Activated T-helper 2 cell treated with anti-CD3 and anti-CD28 coated beads, Interferon-gamma antibody, Interleukin-2, Interleukin-4, amounts not matched to agents 10 μg/mL and 5 μg/mL and 100 μg/mL, durations not matched to agents 14 hours and 24 hours and 36 hours (primary cell): ENCODE results near the gene DENND1B. TPM values are rescaled to one million over a fixed set of nuclear protein-coding genes. Genes with fewer than 3 reads are reported as not detected.

ENCODE experiments used
- DNase-seq: peaks from one replicate; pipeline ENCODE4 v3.0.0; 2021; ENCODE audit warnings: low spot score
- H3K27ac Mint-ChIP-seq: one replicate; pipeline ENCODE4 v1.8.0; 2021; ENCODE audit warnings: mixed read lengths
- H3K27me3 Mint-ChIP-seq: one replicate; pipeline ENCODE4 v1.8.0; 2021; ENCODE audit warnings: low read depth, mixed read lengths
- H3K36me3 Mint-ChIP-seq: one replicate; pipeline ENCODE4 v1.8.0; 2021; ENCODE audit warnings: low read depth, mixed read lengths
- H3K4me1 Mint-ChIP-seq: one replicate; pipeline ENCODE4 v1.8.0; 2021; ENCODE audit warnings: low read depth, mixed read lengths
- H3K4me3 Mint-ChIP-seq: one replicate; pipeline ENCODE4 v1.8.0; 2021; ENCODE audit warnings: low read depth, mild to moderate bottlenecking, moderate library complexity, mixed read lengths
- H3K9me3 Mint-ChIP-seq: one replicate; pipeline ENCODE4 v1.8.0; 2021; ENCODE audit warnings: mixed read lengths
- intact Hi-C: fragments of 100-400 bp; cut with micrococcal nuclease; formaldehyde crosslinking; loops from one replicate; pipeline ENCODE4 v1.15.1; 2023
- total RNA-seq: library from RNA; stranded (reverse); gene quantifications from 2 replicates; pipeline ENCODE4 v1.2.3, GENCODE V29; 2022

The DENND1B gene
- total RNA-seq, 1 donor from 2014 or later = 18.2 TPM

GRCh38 chr1:197686231-197686630 is 89.0 kb downstream of the DENND1B start:
- intact Hi-C loops = no loop called here
- Mint-ChIP-seq H3K27me3 (no peaks in the 10 kb centered on the region), H3K27ac (no peak overlapping the region)

GRCh38 chr1:197685785-197686184 is 89.5 kb downstream of the DENND1B start:
- H3K27me3 Mint-ChIP-seq = no peaks in the 10 kb centered on the region
- H3K9me3 Mint-ChIP-seq = peaks cover 28% of the 10 kb centered on the region
- DNase-seq = no peak
- H3K27ac Mint-ChIP-seq = no peak overlapping the region
- H3K4me3 Mint-ChIP-seq = no peak overlapping the region
- H3K36me3 Mint-ChIP-seq = peaks cover 38% of the 10 kb centered on the region
- peaks cover 19% of the 10 kb centered on the region for H3K4me1 Mint-ChIP-seq
- intact Hi-C loops = no loop called here

More at GRCh38 chr1:197686231-197686630, 89.0 kb downstream of the DENND1B start:
- no peak for DNase-seq
- H3K36me3 Mint-ChIP-seq = peaks cover 43% of the 10 kb centered on the region
- peaks cover 21% of the 10 kb centered on the region for H3K4me1 Mint-ChIP-seq
- H3K9me3 Mint-ChIP-seq = peaks cover 28% of the 10 kb centered on the region
- H3K4me3 Mint-ChIP-seq = no peak overlapping the region

- Mint-ChIP-seq H3K27me3 (no peaks in the 10 kb centered on the region), H3K36me3 (peaks cover 27% of the 10 kb centered on the region), H3K4me1 (peaks cover 19% of the 10 kb centered on the region), H3K9me3 (peaks cover 17% of the 10 kb centered on the region), H3K4me3 (no peak overlapping the region), H3K27ac (no peak overlapping the region)
- intact Hi-C loops = no loop called here
- no peak for DNase-seq
Observed at GRCh38 chr1:197683895-197684553, 91.3 kb downstream of the DENND1B start.

GRCh38 chr1:197683280-197683679 is 92.0 kb downstream of the DENND1B start:
- intact Hi-C loops = no loop called here
- H3K4me3 Mint-ChIP-seq = no peak overlapping the region
- no peak overlapping the region for H3K27ac Mint-ChIP-seq
- peaks cover 20% of the 10 kb centered on the region for H3K36me3 Mint-ChIP-seq
- no peak for DNase-seq
- H3K4me1 Mint-ChIP-seq = peaks cover 19% of the 10 kb centered on the region
- peaks cover 10% of the 10 kb centered on the region for H3K9me3 Mint-ChIP-seq
- H3K27me3 Mint-ChIP-seq = no peaks in the 10 kb centered on the region

- Mint-ChIP-seq H3K27ac (no peak overlapping the region), H3K4me3 (no peak overlapping the region), H3K27me3 (no peaks in the 10 kb centered on the region), H3K36me3 (peaks cover 3% of the 10 kb centered on the region), H3K4me1 (peaks cover 17% of the 10 kb centered on the region), H3K9me3 (no peaks in the 10 kb centered on the region)
- intact Hi-C loops = no loop called here
- no peak for DNase-seq
Observed at GRCh38 chr1:197680311-197680710, 95.0 kb downstream of the DENND1B start.

GRCh38 chr1:197677752-197678295 is 97.5 kb downstream of the DENND1B start:
- Mint-ChIP-seq H3K4me1 (peaks cover 17% of the 10 kb centered on the region), H3K27me3 (no peaks in the 10 kb centered on the region)

GRCh38 chr1:197677313-197677712 is 98.0 kb downstream of the DENND1B start:
- intact Hi-C loops = no loop called here
- no peak for DNase-seq
- H3K27ac Mint-ChIP-seq = no peak overlapping the region
- no peaks in the 10 kb centered on the region for H3K9me3 Mint-ChIP-seq
- H3K27me3 Mint-ChIP-seq = no peaks in the 10 kb centered on the region
- peaks cover 13% of the 10 kb centered on the region for H3K4me1 Mint-ChIP-seq
- H3K4me3 Mint-ChIP-seq = no peak overlapping the region
- H3K36me3 Mint-ChIP-seq = peaks cover 3% of the 10 kb centered on the region

More at GRCh38 chr1:197677752-197678295, 97.5 kb downstream of the DENND1B start:
- Mint-ChIP-seq H3K4me3 (no peak overlapping the region), H3K27ac (no peak overlapping the region), H3K36me3 (peaks cover 3% of the 10 kb centered on the region), H3K9me3 (no peaks in the 10 kb centered on the region)
- intact Hi-C loops = no loop called here
- no peak for DNase-seq

- no peak overlapping the region for H3K27ac Mint-ChIP-seq
- no peaks in the 10 kb centered on the region for H3K9me3 Mint-ChIP-seq
- H3K27me3 Mint-ChIP-seq = no peaks in the 10 kb centered on the region
- intact Hi-C loops = no loop called here
- peaks cover 9% of the 10 kb centered on the region for H3K36me3 Mint-ChIP-seq
- no peak overlapping the region for H3K4me3 Mint-ChIP-seq
- DNase-seq = no peak
- H3K4me1 Mint-ChIP-seq = peaks cover 12% of the 10 kb centered on the region
Observed at GRCh38 chr1:197675583-197676208, 99.6 kb downstream of the DENND1B start.

GRCh38 chr1:197674286-197674685 is 101.0 kb downstream of the DENND1B start:
- Mint-ChIP-seq H3K27ac (no peak overlapping the region), H3K9me3 (no peaks in the 10 kb centered on the region), H3K4me1 (peaks cover 12% of the 10 kb centered on the region), H3K36me3 (peaks cover 6% of the 10 kb centered on the region), H3K27me3 (no peaks in the 10 kb centered on the region), H3K4me3 (no peak overlapping the region)
- intact Hi-C loops = no loop called here
- DNase-seq = no peak

- no peak for DNase-seq
- Mint-ChIP-seq H3K36me3 (peaks cover 6% of the 10 kb centered on the region), H3K4me3 (no peak overlapping the region), H3K27me3 (no peaks in the 10 kb centered on the region), H3K9me3 (no peaks in the 10 kb centered on the region), H3K27ac (no peak overlapping the region), H3K4me1 (peaks cover 12% of the 10 kb centered on the region)
- intact Hi-C loops = no loop called here
Observed at GRCh38 chr1:197673292-197673691, 102.0 kb downstream of the DENND1B start.

- no peaks in the 10 kb centered on the region for H3K27me3 Mint-ChIP-seq
- H3K36me3 Mint-ChIP-seq = peaks cover 6% of the 10 kb centered on the region
- no peak for DNase-seq
- no peak overlapping the region for H3K27ac Mint-ChIP-seq
- H3K4me3 Mint-ChIP-seq = no peak overlapping the region
- intact Hi-C loops = no loop called here
- peaks cover 10% of the 10 kb centered on the region for H3K4me1 Mint-ChIP-seq
- no peaks in the 10 kb centered on the region for H3K9me3 Mint-ChIP-seq
Observed at GRCh38 chr1:197672347-197672746, 102.9 kb downstream of the DENND1B start.

GRCh38 chr1:197671920-197672319 is 103.4 kb downstream of the DENND1B start:
- intact Hi-C loops = no loop called here
- Mint-ChIP-seq H3K36me3 (peaks cover 6% of the 10 kb centered on the region), H3K4me1 (peaks cover 6% of the 10 kb centered on the region), H3K27me3 (no peaks in the 10 kb centered on the region), H3K9me3 (no peaks in the 10 kb centered on the region), H3K4me3 (no peak overlapping the region), H3K27ac (no peak overlapping the region)
- DNase-seq = no peak

GRCh38 chr1:197671140-197671539 is 104.1 kb downstream of the DENND1B start:
- no peak for DNase-seq
- intact Hi-C loops = no loop called here
- Mint-ChIP-seq H3K4me3 (no peak overlapping the region), H3K36me3 (peaks cover 6% of the 10 kb centered on the region), H3K4me1 (peaks cover 6% of the 10 kb centered on the region), H3K9me3 (no peaks in the 10 kb centered on the region), H3K27ac (no peak overlapping the region), H3K27me3 (no peaks in the 10 kb centered on the region)
